MM.1S (cell line): ENCODE measurements around the gene NDST1.
"Not testable (repeated sequence)": the region's sequence is repeated elsewhere in the genome, so short reads cannot be mapped to it uniquely, and the experiment has no call there.

Source experiments
- DNase-seq: peaks from one replicate; pipeline ENCODE4 v3.0.0-alpha.2; 2015
- H2AFZ ChIP-seq: fragments of 300-600 bp; sonication (generic); 2 replicates; pipeline ENCODE4 v1.6.0; 2016; ENCODE audit warnings: antibody characterized with exemption, low read length
- H3F3A ChIP-seq: fragments of 300-600 bp; sonication (generic); 2 replicates; pipeline ENCODE4 v1.6.1; 2016; ENCODE audit warnings: mild to moderate bottlenecking, antibody characterized with exemption, low read length, moderate library complexity, mixed read lengths; ENCODE audit not compliant: insufficient read depth
- H3K27ac ChIP-seq: fragments of 300-600 bp; sonication (generic); 2 replicates; pipeline ENCODE4 v1.5.1; 2016; ENCODE audit warnings: mild to moderate bottlenecking, low read length
- H3K27me3 ChIP-seq: fragments of 300-600 bp; sonication (generic); replicated peaks from 2 replicates; pipeline ENCODE4 v1.6.0; 2016; ENCODE audit warnings: low read length; ENCODE audit not compliant: insufficient read depth
- H3K36me3 ChIP-seq: fragments of 300-600 bp; sonication (generic); replicated peaks from 2 replicates; pipeline ENCODE4 v1.6.1; 2016; ENCODE audit warnings: mild to moderate bottlenecking, low read length, mixed read lengths; ENCODE audit not compliant: insufficient read depth
- H3K4me1 ChIP-seq: fragments of 300-600 bp; sonication (generic); 2 replicates; pipeline ENCODE4 v1.6.1; 2016; ENCODE audit warnings: low read length, mixed read lengths
- H3K4me2 ChIP-seq: fragments of 300-600 bp; sonication (generic); 2 replicates; pipeline ENCODE4 v1.6.0; 2016; ENCODE audit warnings: low read depth, low read length
- H3K4me3 ChIP-seq: fragments of 300-600 bp; sonication (generic); 2 replicates; pipeline ENCODE4 v1.5.1; 2016; ENCODE audit warnings: low read length, mixed read lengths
- H3K79me2 ChIP-seq: fragments of 300-600 bp; sonication (generic); 2 replicates; pipeline ENCODE4 v1.6.1; 2016; ENCODE audit warnings: mixed run types, low read length, mixed read lengths
- H3K9ac ChIP-seq: fragments of 300-600 bp; sonication (generic); 2 replicates; pipeline ENCODE4 v1.6.1; 2016; ENCODE audit warnings: low read length, mixed read lengths
- H3K9me2 ChIP-seq: fragments of 300-600 bp; sonication (generic); replicated peaks from 2 replicates; pipeline ENCODE4 v1.6.1; 2016; ENCODE audit warnings: mild to moderate bottlenecking, low read length, mixed read lengths; ENCODE audit not compliant: insufficient read depth
- H3K9me3 ChIP-seq: fragments of 300-600 bp; sonication (generic); replicated peaks from 2 replicates; pipeline ENCODE4 v1.6.1; 2016; ENCODE audit warnings: mild to moderate bottlenecking, low read length, mixed read lengths; ENCODE audit not compliant: insufficient read depth
- H4K20me1 ChIP-seq: fragments of 300-600 bp; sonication (generic); 2 replicates; pipeline ENCODE4 v1.6.1; 2016; ENCODE audit warnings: mild to moderate bottlenecking, low read length, moderate library complexity, mixed read lengths; ENCODE audit not compliant: insufficient read depth
- CTCF ChIP-seq: fragments of 300-600 bp; sonication (generic); IDR thresholded peaks from 2 replicates; pipeline ENCODE4 v1.5.1; 2016; ENCODE audit warnings: antibody characterized with exemption, low read length, mixed read lengths
- EZH2 ChIP-seq: fragments of 300-600 bp; sonication (generic); optimal IDR thresholded peaks from 2 replicates; pipeline ENCODE3; 2017; ENCODE audit warnings: low read depth, mild to moderate bottlenecking, antibody characterized with exemption, low read length, mixed read lengths
- EZH2phosphoT487 ChIP-seq: fragments of 300-600 bp; sonication (generic); IDR thresholded peaks from 2 replicates; pipeline ENCODE4 v1.6.1; 2018; ENCODE audit warnings: antibody characterized with exemption, low read length

Gene NDST1

GRCh38 chr5:150515446-150515845, 7.5 kb downstream of the NDST1 start:
- H3F3A ChIP-seq = no peaks in the 10 kb centered on the region
- DNase-seq = no peak
- peaks cover 15% of the 10 kb centered on the region for H3K79me2 ChIP-seq
- H3K9ac ChIP-seq = no peak overlapping the region
- no peak overlapping the region for H2AFZ ChIP-seq
- H4K20me1 ChIP-seq = no peaks in the 10 kb centered on the region
- H3K4me2 ChIP-seq = no peak overlapping the region
- H3K27me3 ChIP-seq = no peaks in the 10 kb centered on the region
- TF ChIP-seq CTCF = no peak
- TF ChIP-seq EZH2 = no peak
- no peak for TF ChIP-seq EZH2phosphoT487
- no peak overlapping the region for H3K4me3 ChIP-seq
- no peaks in the 10 kb centered on the region for H3K36me3 ChIP-seq
- H3K4me1 ChIP-seq = no peaks in the 10 kb centered on the region
- no peak overlapping the region for H3K27ac ChIP-seq
- H3K9me3 ChIP-seq = no peaks in the 10 kb centered on the region
- H3K9me2 ChIP-seq = no peaks in the 10 kb centered on the region

GRCh38 chr5:150516011-150516410, 8.1 kb downstream of the NDST1 start:
- Histone ChIP-seq H3F3A (no peaks in the 10 kb centered on the region), H4K20me1 (no peaks in the 10 kb centered on the region), H3K36me3 (no peaks in the 10 kb centered on the region), H3K4me3 (no peak overlapping the region), H2AFZ (no peak overlapping the region), H3K4me1 (no peaks in the 10 kb centered on the region), H3K9me3 (no peaks in the 10 kb centered on the region), H3K27ac (no peak overlapping the region), H3K79me2 (peaks cover 14% of the 10 kb centered on the region), H3K27me3 (no peaks in the 10 kb centered on the region), H3K9ac (no peak overlapping the region), H3K4me2 (no peak overlapping the region), H3K9me2 (no peaks in the 10 kb centered on the region)
- no peak for TF ChIP-seq EZH2phosphoT487
- DNase-seq = no peak

- Histone ChIP-seq H3K36me3 (no peaks in the 10 kb centered on the region), H2AFZ (no peak overlapping the region), H3K9ac (no peak overlapping the region), H3K4me1 (no peaks in the 10 kb centered on the region), H3K27me3 (no peaks in the 10 kb centered on the region), H3K9me3 (no peaks in the 10 kb centered on the region), H3K27ac (no peak overlapping the region), H3K4me2 (no peak overlapping the region), H3K79me2 (peaks cover 12% of the 10 kb centered on the region), H3K4me3 (no peak overlapping the region), H4K20me1 (no peaks in the 10 kb centered on the region), H3F3A (no peaks in the 10 kb centered on the region), H3K9me2 (no peaks in the 10 kb centered on the region)
- TF ChIP-seq EZH2 (no peak), CTCF (no peak)
- no peak for DNase-seq
These were observed 9.6 kb downstream of the NDST1 start for GRCh38 chr5:150517272-150518152.

- H3K4me3 ChIP-seq, H3K9ac ChIP-seq, H2AFZ ChIP-seq, H3K9me2 ChIP-seq, H3F3A ChIP-seq, H3K4me1 ChIP-seq, H3K27ac ChIP-seq, H3K79me2 ChIP-seq, H4K20me1 ChIP-seq, H3K36me3 ChIP-seq, H3K27me3 ChIP-seq, H3K4me2 ChIP-seq, DNase-seq, H3K9me3 ChIP-seq: not testable (repeated sequence)
These were observed 11.0 kb downstream of the NDST1 start for GRCh38 chr5:150518712-150519559.
